GM23338 (cell line): ENCODE results near the gene NCAPD3.

Experiments
- CREB1 ChIP-seq: fragments of 250-450 bp; sonication (Bioruptor Pico); IDR thresholded peaks from 2 replicates; pipeline ENCODE4 v1.5.0; 2020; ENCODE audit warnings: low read depth, mild to moderate bottlenecking, moderate library complexity
- EZH2 ChIP-seq: fragments of 200-600 bp; sonication (generic); IDR thresholded peaks from one replicate; pipeline ENCODE4 v1.8.0; 2017; ENCODE audit warnings: antibody characterized with exemption, mild to moderate bottlenecking, low read depth; ENCODE audit not compliant: unreplicated experiment
- EZH2phosphoT487 ChIP-seq: fragments of 200-600 bp; sonication (generic); IDR thresholded peaks from one replicate; pipeline ENCODE4 v1.8.1; 2018; ENCODE audit warnings: antibody characterized with exemption; ENCODE audit not compliant: unreplicated experiment
- JUNB ChIP-seq: IDR thresholded peaks from one replicate; pipeline ENCODE4 v1.6.1; 2016; ENCODE audit warnings: antibody characterized with exemption; ENCODE audit not compliant: unreplicated experiment
- NANOG ChIP-seq: IDR thresholded peaks from 2 replicates; pipeline ENCODE4 v1.6.1; 2016; ENCODE audit warnings: antibody characterized with exemption, borderline replicate concordance
- POLR2AphosphoS5 ChIP-seq: IDR thresholded peaks from 2 replicates; pipeline ENCODE4 v1.6.1; 2016; ENCODE audit warnings: antibody characterized with exemption, low read depth
- ZNF331 ChIP-seq: fragments of 250-450 bp; sonication (Bioruptor Pico); IDR thresholded peaks from 2 replicates; pipeline ENCODE4 v1.5.0; 2020; ENCODE audit warnings: low read depth, mild to moderate bottlenecking, moderate library complexity
- TF ChIP-seq, protein P1 (sequence below), 2 experiments: fragments of 200-600 bp in 1 of 2; sonication (generic) in 1 of 2; conservative IDR thresholded peaks; 2 replicates each; pipeline versions ENCODE4 v1.5.1 to v1.6.1; 2016 to 2017; ENCODE audit warnings: antibody characterized with exemption in 2 of 2, low read depth in 2 of 2, mild to moderate bottlenecking in 2 of 2, moderate library complexity in 1 of 2
- TF ChIP-seq, protein P2 (sequence below): IDR thresholded peaks from one replicate; pipeline ENCODE4 v1.6.1; 2018; ENCODE audit warnings: antibody characterized with exemption; ENCODE audit not compliant: unreplicated experiment
- TF ChIP-seq, protein P3 (sequence below): IDR thresholded peaks from 2 replicates; pipeline ENCODE4 v1.6.1; 2016; ENCODE audit warnings: antibody characterized with exemption

DNA sequence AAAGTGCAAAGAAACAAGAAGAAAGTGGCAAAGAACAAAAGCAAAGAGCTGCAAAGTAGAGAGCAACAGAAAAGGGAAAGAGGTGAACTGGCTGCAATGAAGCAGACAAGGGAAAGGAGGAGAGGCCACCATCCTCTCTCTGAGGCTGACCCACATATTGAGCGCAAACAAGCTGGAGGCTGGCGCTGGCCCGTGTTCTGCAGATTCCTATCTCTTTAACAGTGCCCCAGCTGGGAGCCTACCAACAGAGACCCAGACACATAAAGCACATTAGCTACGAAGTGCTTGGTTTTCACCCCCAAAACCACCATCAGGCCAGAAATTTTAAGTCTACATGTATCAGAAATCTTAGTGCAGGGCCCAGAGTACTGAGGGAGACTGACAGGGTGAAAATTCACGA, 17.6 kb downstream of the NCAPD3 start:
- TF ChIP-seq, protein P1, sequence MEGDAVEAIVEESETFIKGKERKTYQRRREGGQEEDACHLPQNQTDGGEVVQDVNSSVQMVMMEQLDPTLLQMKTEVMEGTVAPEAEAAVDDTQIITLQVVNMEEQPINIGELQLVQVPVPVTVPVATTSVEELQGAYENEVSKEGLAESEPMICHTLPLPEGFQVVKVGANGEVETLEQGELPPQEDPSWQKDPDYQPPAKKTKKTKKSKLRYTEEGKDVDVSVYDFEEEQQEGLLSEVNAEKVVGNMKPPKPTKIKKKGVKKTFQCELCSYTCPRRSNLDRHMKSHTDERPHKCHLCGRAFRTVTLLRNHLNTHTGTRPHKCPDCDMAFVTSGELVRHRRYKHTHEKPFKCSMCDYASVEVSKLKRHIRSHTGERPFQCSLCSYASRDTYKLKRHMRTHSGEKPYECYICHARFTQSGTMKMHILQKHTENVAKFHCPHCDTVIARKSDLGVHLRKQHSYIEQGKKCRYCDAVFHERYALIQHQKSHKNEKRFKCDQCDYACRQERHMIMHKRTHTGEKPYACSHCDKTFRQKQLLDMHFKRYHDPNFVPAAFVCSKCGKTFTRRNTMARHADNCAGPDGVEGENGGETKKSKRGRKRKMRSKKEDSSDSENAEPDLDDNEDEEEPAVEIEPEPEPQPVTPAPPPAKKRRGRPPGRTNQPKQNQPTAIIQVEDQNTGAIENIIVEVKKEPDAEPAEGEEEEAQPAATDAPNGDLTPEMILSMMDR (conservative IDR thresholded peaks at IDR 0.05; ENCODE audit: low read depth in 2 of 2): no peak
- TF ChIP-seq, protein P2, sequence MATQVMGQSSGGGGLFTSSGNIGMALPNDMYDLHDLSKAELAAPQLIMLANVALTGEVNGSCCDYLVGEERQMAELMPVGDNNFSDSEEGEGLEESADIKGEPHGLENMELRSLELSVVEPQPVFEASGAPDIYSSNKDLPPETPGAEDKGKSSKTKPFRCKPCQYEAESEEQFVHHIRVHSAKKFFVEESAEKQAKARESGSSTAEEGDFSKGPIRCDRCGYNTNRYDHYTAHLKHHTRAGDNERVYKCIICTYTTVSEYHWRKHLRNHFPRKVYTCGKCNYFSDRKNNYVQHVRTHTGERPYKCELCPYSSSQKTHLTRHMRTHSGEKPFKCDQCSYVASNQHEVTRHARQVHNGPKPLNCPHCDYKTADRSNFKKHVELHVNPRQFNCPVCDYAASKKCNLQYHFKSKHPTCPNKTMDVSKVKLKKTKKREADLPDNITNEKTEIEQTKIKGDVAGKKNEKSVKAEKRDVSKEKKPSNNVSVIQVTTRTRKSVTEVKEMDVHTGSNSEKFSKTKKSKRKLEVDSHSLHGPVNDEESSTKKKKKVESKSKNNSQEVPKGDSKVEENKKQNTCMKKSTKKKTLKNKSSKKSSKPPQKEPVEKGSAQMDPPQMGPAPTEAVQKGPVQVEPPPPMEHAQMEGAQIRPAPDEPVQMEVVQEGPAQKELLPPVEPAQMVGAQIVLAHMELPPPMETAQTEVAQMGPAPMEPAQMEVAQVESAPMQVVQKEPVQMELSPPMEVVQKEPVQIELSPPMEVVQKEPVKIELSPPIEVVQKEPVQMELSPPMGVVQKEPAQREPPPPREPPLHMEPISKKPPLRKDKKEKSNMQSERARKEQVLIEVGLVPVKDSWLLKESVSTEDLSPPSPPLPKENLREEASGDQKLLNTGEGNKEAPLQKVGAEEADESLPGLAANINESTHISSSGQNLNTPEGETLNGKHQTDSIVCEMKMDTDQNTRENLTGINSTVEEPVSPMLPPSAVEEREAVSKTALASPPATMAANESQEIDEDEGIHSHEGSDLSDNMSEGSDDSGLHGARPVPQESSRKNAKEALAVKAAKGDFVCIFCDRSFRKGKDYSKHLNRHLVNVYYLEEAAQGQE: no peak
- TF ChIP-seq CREB1 (no peak), POLR2AphosphoS5 (no peak), EZH2phosphoT487 (no peak), EZH2 (no peak), ZNF331 (CRISPR knock-in tag) (no peak), JUNB (no peak), NANOG (no peak)
- TF ChIP-seq, protein P3, sequence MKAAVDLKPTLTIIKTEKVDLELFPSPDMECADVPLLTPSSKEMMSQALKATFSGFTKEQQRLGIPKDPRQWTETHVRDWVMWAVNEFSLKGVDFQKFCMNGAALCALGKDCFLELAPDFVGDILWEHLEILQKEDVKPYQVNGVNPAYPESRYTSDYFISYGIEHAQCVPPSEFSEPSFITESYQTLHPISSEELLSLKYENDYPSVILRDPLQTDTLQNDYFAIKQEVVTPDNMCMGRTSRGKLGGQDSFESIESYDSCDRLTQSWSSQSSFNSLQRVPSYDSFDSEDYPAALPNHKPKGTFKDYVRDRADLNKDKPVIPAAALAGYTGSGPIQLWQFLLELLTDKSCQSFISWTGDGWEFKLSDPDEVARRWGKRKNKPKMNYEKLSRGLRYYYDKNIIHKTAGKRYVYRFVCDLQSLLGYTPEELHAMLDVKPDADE: no peak
